OCI-LY3 (cell line): ENCODE measurements around the gene KLHL41.
"Not testable (repeated sequence)": the region's sequence is repeated elsewhere in the genome, so short reads cannot be mapped to it uniquely, and the experiment has no call there.

Experiments used
- CTCF ChIP-seq: fragments of 200-600, 300-600 bp; sonication (generic); IDR thresholded peaks from 2 replicates; pipeline ENCODE4 v1.5.1; 2014; ENCODE audit warnings: antibody characterized with exemption, low read length, low read depth
- EZH2phosphoT487 ChIP-seq: fragments of 200-600 bp; shearing (Covaris generic); IDR thresholded peaks from 2 replicates; pipeline ENCODE4 v1.6.1; 2018; ENCODE audit warnings: antibody characterized with exemption, mixed run types, low read depth

GRCh38 chr2:169574539-169574938 lies 65.0 kb downstream of the KLHL41 start:
- not testable (repeated sequence) for TF ChIP-seq CTCF, EZH2phosphoT487
